PFSK-1 (cell line): ENCODE results near the gene SAG.

Source experiments
- FOXP2 ChIP-seq: optimal IDR thresholded peaks from 2 replicates; pipeline ENCODE3; 2011; ENCODE audit warnings: borderline replicate concordance, control low read depth, inconsistent platforms; ENCODE audit not compliant: insufficient read depth; ENCODE audit errors: extremely low read length, extremely low read depth
- POLR2AphosphoS5 ChIP-seq: IDR thresholded peaks from 2 replicates; pipeline ENCODE4 v1.6.1; 2012; ENCODE audit warnings: low read depth, mild to moderate bottlenecking, control low read depth, low read length, moderate library complexity
- REST ChIP-seq, 2 experiments: IDR thresholded peaks; 2 replicates each; pipeline versions ENCODE4 v1.6.1 to v1.8.0; 2011 to 2012; ENCODE audit warnings: low read depth in 2 of 2, low read length in 2 of 2, control low read depth in 1 of 2, inconsistent platforms in 1 of 2, mild to moderate bottlenecking in 1 of 2, moderate library complexity in 1 of 2; ENCODE audit not compliant: insufficient read depth in 1 of 2
- SIN3A ChIP-seq: IDR thresholded peaks from 2 replicates; pipeline ENCODE4 v1.6.1; 2012; ENCODE audit warnings: mild to moderate bottlenecking, low read length, moderate library complexity, borderline replicate concordance; ENCODE audit not compliant: insufficient read depth
- TAF1 ChIP-seq: IDR thresholded peaks from 2 replicates; pipeline ENCODE4 v1.6.1; 2012; ENCODE audit warnings: low read length, control low read depth, borderline replicate concordance; ENCODE audit not compliant: insufficient read depth

The SAG gene

GRCh38 chr2:233311241-233311926, 3.8 kb downstream of the SAG start:
- TF ChIP-seq TAF1 (no peak), SIN3A (no peak), POLR2AphosphoS5 (no peak), FOXP2 (no peak), REST (IDR thresholded peaks at IDR 0.05; ENCODE audit: insufficient read depth in 1 of 2, low read depth in 2 of 2, low read length in 2 of 2) (no peak)

GRCh38 chr2:233312874-233313273, 5.3 kb downstream of the SAG start:
- TF ChIP-seq FOXP2: no peak

- no peak for TF ChIP-seq POLR2AphosphoS5
- no peak for TF ChIP-seq TAF1
- TF ChIP-seq SIN3A: no peak
- no peak for TF ChIP-seq REST (IDR thresholded peaks at IDR 0.05; ENCODE audit: insufficient read depth in 1 of 2, low read depth in 2 of 2, low read length in 2 of 2)
- no peak for TF ChIP-seq FOXP2
Measured at GRCh38 chr2:233314180-233314925, 6.7 kb downstream of the SAG start.

GRCh38 chr2:233317196-233317943, 9.8 kb downstream of the SAG start:
- no peak for TF ChIP-seq FOXP2
- TF ChIP-seq POLR2AphosphoS5: no peak
- TF ChIP-seq SIN3A: no peak
- no peak for TF ChIP-seq TAF1
- TF ChIP-seq REST (IDR thresholded peaks at IDR 0.05; ENCODE audit: insufficient read depth in 1 of 2, low read depth in 2 of 2, low read length in 2 of 2): no peak

- TF ChIP-seq POLR2AphosphoS5: no peak
- no peak for TF ChIP-seq TAF1
- no peak for TF ChIP-seq SIN3A
- TF ChIP-seq FOXP2: no peak
- TF ChIP-seq REST (IDR thresholded peaks at IDR 0.05; ENCODE audit: insufficient read depth in 1 of 2, low read depth in 2 of 2, low read length in 2 of 2): no peak
Measured at GRCh38 chr2:233319256-233319655, 11.6 kb downstream of the SAG start.
